SU-DHL-6 (cell line): ENCODE results near the gene FAM107B.

Experiments used
- H2AFZ ChIP-seq: fragments of 200-600 bp; sonication (generic); 2 replicates; pipeline ENCODE4 v1.6.1; 2014; ENCODE audit warnings: low read depth, mild to moderate bottlenecking, moderate library complexity, mixed read lengths, antibody characterized with exemption, low read length; ENCODE audit not compliant: severe bottlenecking
- H3F3A ChIP-seq: fragments of 200-600 bp; shearing (Covaris generic); 2 replicates; pipeline ENCODE4 v1.6.0; 2016; ENCODE audit warnings: antibody characterized with exemption, mild to moderate bottlenecking; ENCODE audit not compliant: insufficient read depth
- H3K27ac ChIP-seq: fragments of 200-600 bp; sonication (generic); 2 replicates; pipeline ENCODE4 v1.5.1; 2016; ENCODE audit warnings: low read depth, mild to moderate bottlenecking, low read length, moderate library complexity, mixed read lengths
- H3K27me3 ChIP-seq: fragments of 200-600 bp; sonication (generic), shearing (Covaris generic); 2 replicates; pipeline ENCODE4 v1.6.0; 2014; ENCODE audit warnings: mild to moderate bottlenecking, low read length
- H3K36me3 ChIP-seq: fragments of 200-600 bp; sonication (generic); 2 replicates; pipeline ENCODE4 v1.6.1; 2014; ENCODE audit warnings: mild to moderate bottlenecking, low read length, mixed read lengths
- H3K4me2 ChIP-seq: fragments of 300-600, 200-600 bp; shearing (Covaris generic), sonication (generic); 2 replicates; pipeline ENCODE4 v1.6.0; 2014; ENCODE audit warnings: low read length, low read depth, mild to moderate bottlenecking; ENCODE audit not compliant: poor library complexity, severe bottlenecking
- H3K4me3 ChIP-seq: fragments of 200-600 bp; sonication (generic); 2 replicates; pipeline ENCODE4 v1.5.1; 2014; ENCODE audit warnings: antibody characterized with exemption, low read length, mild to moderate bottlenecking, mixed read lengths; ENCODE audit not compliant: insufficient read depth, poor library complexity, severe bottlenecking
- H3K79me2 ChIP-seq: fragments of 200-600 bp; sonication (generic); 2 replicates; pipeline ENCODE4 v1.6.1; 2014; ENCODE audit warnings: mild to moderate bottlenecking, low read length, moderate library complexity; ENCODE audit not compliant: insufficient read depth
- H3K9ac ChIP-seq: fragments of 200-600 bp; sonication (generic); 2 replicates; pipeline ENCODE4 v1.7.0; 2014; ENCODE audit warnings: mild to moderate bottlenecking, low read length
- H3K9me2 ChIP-seq: fragments of 200-600 bp; sonication (generic); replicated peaks from 2 replicates; pipeline ENCODE4 v1.6.1; 2014; ENCODE audit warnings: low read length; ENCODE audit not compliant: insufficient read depth
- H3K9me3 ChIP-seq: fragments of 200-600 bp; sonication (generic); 2 replicates; pipeline ENCODE4 v1.6.1; 2014; ENCODE audit warnings: low read length, mixed read lengths; ENCODE audit not compliant: insufficient read depth
- H4K20me1 ChIP-seq: fragments of 200-600 bp; sonication (generic); 2 replicates; pipeline ENCODE4 v1.6.1; 2014; ENCODE audit warnings: low read depth, mild to moderate bottlenecking, antibody characterized with exemption, low read length, moderate library complexity, mixed read lengths
- EZH2phosphoT487 ChIP-seq: fragments of 200-600 bp; sonication (generic), shearing (Covaris generic); conservative IDR thresholded peaks from 2 replicates; pipeline ENCODE4 v1.6.1; 2018; ENCODE audit warnings: mild to moderate bottlenecking, antibody characterized with exemption, low read length, moderate library complexity, mixed read lengths
- TF ChIP-seq, protein P1 (sequence below): fragments of 200-600 bp; sonication (generic); IDR thresholded peaks from one replicate; pipeline ENCODE4 v1.5.1; 2017; ENCODE audit warnings: antibody characterized with exemption, mild to moderate bottlenecking, low read length, moderate library complexity; ENCODE audit not compliant: insufficient read depth, poor library complexity, severe bottlenecking

FAM107B gene

DNA sequence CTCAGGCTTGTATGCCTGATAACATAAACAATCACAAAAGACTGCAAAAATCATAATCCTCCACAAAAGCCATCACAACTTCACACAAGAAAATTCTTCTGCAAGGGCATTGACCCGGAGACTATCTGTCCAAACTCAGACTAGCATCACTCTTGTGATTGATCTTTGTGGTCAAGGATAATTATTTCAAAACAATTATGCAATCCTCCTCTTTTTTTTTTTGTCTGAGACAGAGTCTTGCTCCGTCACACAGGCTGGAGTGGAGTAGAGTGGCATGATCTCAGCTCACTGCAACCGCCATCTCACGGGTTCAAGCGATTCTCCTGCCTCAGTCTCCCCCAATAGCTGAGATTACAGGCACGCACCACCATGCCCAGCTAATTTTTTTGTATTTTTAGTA lies 41.0 kb upstream of the FAM107B start:
- H2AFZ ChIP-seq = no peak overlapping the region
- no peaks in the 10 kb centered on the region for H3K9me2 ChIP-seq
- H4K20me1 ChIP-seq = no peaks in the 10 kb centered on the region
- no peak overlapping the region for H3K9ac ChIP-seq
- H3F3A ChIP-seq = no peaks in the 10 kb centered on the region
- no peak overlapping the region for H3K27ac ChIP-seq
- H3K36me3 ChIP-seq = no peaks in the 10 kb centered on the region
- no peaks in the 10 kb centered on the region for H3K9me3 ChIP-seq
- H3K79me2 ChIP-seq = no peaks in the 10 kb centered on the region
- no peaks in the 10 kb centered on the region for H3K27me3 ChIP-seq
- no peak for TF ChIP-seq EZH2phosphoT487
- TF ChIP-seq, protein P1, sequence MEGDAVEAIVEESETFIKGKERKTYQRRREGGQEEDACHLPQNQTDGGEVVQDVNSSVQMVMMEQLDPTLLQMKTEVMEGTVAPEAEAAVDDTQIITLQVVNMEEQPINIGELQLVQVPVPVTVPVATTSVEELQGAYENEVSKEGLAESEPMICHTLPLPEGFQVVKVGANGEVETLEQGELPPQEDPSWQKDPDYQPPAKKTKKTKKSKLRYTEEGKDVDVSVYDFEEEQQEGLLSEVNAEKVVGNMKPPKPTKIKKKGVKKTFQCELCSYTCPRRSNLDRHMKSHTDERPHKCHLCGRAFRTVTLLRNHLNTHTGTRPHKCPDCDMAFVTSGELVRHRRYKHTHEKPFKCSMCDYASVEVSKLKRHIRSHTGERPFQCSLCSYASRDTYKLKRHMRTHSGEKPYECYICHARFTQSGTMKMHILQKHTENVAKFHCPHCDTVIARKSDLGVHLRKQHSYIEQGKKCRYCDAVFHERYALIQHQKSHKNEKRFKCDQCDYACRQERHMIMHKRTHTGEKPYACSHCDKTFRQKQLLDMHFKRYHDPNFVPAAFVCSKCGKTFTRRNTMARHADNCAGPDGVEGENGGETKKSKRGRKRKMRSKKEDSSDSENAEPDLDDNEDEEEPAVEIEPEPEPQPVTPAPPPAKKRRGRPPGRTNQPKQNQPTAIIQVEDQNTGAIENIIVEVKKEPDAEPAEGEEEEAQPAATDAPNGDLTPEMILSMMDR = no peak
- no peak overlapping the region for H3K4me3 ChIP-seq
- H3K4me2 ChIP-seq = no peak overlapping the region

DNA sequence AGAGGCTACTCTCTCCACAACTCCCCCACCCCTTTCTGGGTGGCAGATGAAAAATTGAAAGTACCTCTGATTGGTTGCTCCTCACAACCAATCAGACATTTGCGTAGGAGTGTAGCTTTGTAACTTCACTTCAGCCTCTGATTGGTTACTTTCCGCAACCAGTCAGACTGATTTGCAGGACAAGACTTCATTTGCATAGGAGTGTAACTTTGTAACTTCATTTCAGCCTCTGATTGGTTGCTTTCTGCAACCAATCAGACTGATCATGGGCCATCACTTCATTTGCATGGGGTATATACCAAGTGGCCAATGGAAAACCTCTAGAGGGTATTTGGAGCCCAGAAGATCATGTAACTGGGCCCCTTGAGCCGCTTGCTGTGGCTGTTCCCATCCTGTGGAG lies 37.6 kb upstream of the FAM107B start:
- Histone ChIP-seq H3K79me2 (no peaks in the 10 kb centered on the region), H3K4me2 (no peak overlapping the region), H3K27me3 (no peaks in the 10 kb centered on the region), H3K9me2 (no peaks in the 10 kb centered on the region), H3K36me3 (no peaks in the 10 kb centered on the region), H3K4me3 (no peak overlapping the region), H3F3A (no peaks in the 10 kb centered on the region), H3K27ac (no peak overlapping the region), H3K9me3 (no peaks in the 10 kb centered on the region), H2AFZ (no peak overlapping the region), H4K20me1 (no peaks in the 10 kb centered on the region), H3K9ac (no peak overlapping the region)
- TF ChIP-seq EZH2phosphoT487 = no peak
- TF ChIP-seq, protein P1 = no peak

DNA sequence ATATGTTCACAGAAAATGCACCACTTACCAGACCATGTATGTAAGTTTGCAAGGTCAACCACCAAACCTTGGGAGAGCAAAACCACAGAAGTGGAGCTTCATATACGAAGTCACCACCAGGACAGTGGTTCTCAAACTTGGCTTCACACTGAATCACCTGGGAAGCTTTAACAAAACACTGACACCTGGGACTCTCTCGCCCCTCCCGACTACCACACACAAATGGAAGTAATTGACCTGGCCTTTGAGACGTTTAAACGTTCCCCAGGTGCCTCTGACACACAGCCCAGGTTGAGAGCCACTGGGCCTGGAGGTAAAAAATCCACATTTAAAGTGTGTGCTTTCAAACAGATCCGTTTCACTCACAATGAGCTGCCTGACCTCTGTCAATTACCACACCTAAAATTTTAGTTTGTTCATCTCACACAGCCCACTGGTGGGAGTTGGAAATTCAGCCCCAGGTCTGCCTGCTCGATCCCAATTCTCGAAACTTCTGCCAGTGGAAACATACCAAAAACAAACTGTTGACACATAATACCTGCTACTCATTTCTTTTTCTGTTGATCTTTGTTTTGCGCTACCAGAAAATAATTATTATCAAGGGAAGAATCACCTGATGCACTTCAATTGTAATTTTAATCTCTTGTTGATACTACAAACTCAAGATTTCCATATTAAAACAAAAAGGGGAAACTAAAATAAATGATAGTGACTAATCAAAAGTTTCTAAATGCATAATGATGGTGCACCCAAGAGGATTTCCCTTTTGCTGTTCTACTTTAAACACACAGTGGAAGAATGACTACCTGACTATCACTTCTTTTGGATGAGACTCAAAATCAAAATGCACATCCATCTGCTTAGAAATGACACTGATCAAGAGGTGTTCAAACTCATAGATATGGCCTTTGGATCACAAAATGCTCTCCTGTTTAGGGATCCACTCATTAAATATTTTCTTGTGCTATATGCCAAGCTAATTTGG lies 36.6 kb upstream of the FAM107B start:
- H3K9me2 ChIP-seq = no peaks in the 10 kb centered on the region
- no peak overlapping the region for H3K4me3 ChIP-seq
- H4K20me1 ChIP-seq = no peaks in the 10 kb centered on the region

More for the DNA sequence above, 36.6 kb upstream of the FAM107B start:
- H3K27ac ChIP-seq = no peak overlapping the region
- H3K4me2 ChIP-seq = no peak overlapping the region
- no peaks in the 10 kb centered on the region for H3K36me3 ChIP-seq
- H3K9ac ChIP-seq = no peak overlapping the region
- no peaks in the 10 kb centered on the region for H3F3A ChIP-seq
- no peak for TF ChIP-seq EZH2phosphoT487
- TF ChIP-seq, protein P1 = no peak
- no peaks in the 10 kb centered on the region for H3K9me3 ChIP-seq
- H3K79me2 ChIP-seq = no peaks in the 10 kb centered on the region
- no peaks in the 10 kb centered on the region for H3K27me3 ChIP-seq
- no peak overlapping the region for H2AFZ ChIP-seq
